Progenitor cell of endocrine pancreas (in vitro differentiated cells): Measurements from ENCODE around the gene SCOC. TPM values are rescaled to one million over a fixed set of nuclear protein-coding genes. Genes with fewer than 3 reads are reported as not detected.
A peak's percentile ranks its signal among the peaks of the same experiment; 100 is the strongest.

Source experiments
- DNase-seq: peaks from one replicate; pipeline ENCODE4 v3.0.0; 2021; ENCODE audit warnings: low spot score; ENCODE audit not compliant: unreplicated experiment
- H3K27ac Mint-ChIP-seq: 2 replicates; pipeline ENCODE4 v1.8.0; 2021; ENCODE audit warnings: mild to moderate bottlenecking, moderate library complexity, mixed read lengths
- H3K27me3 Mint-ChIP-seq: 2 replicates; pipeline ENCODE4 v1.8.0; 2021; ENCODE audit warnings: mixed read lengths
- H3K36me3 Mint-ChIP-seq: 2 replicates; pipeline ENCODE4 v1.8.0; 2022; ENCODE audit warnings: mixed read lengths; ENCODE audit not compliant: insufficient read depth
- H3K4me1 Mint-ChIP-seq: 2 replicates; pipeline ENCODE4 v1.8.0; 2021; ENCODE audit warnings: low read depth, mixed read lengths
- H3K4me3 Mint-ChIP-seq: 2 replicates; pipeline ENCODE4 v1.8.0; 2021; ENCODE audit warnings: low read depth, mild to moderate bottlenecking, moderate library complexity, mixed read lengths
- H3K9me3 Mint-ChIP-seq: 2 replicates; pipeline ENCODE4 v1.8.0; 2021; ENCODE audit warnings: low read depth, mixed read lengths
- CTCF ChIP-seq: fragments of 200-600 bp; sonication (generic); IDR thresholded peaks from one replicate; pipeline ENCODE4 v1.5.0; 2021; ENCODE audit warnings: antibody characterized with exemption, mild to moderate bottlenecking; ENCODE audit not compliant: unreplicated experiment
- total RNA-seq: library from RNA; stranded (reverse); gene quantifications from 2 replicates; pipeline ENCODE4 v1.2.1, GENCODE V29; 2021

SCOC gene
- total RNA-seq, 1 donor from 2014 or later = 95.6 TPM

GRCh38 chr4:140359562-140360427 lies 13.7 kb upstream of the SCOC start:
- no peak overlapping the region for H3K4me3 Mint-ChIP-seq
- no peaks in the 10 kb centered on the region for H3K36me3 Mint-ChIP-seq
- DNase-seq = peak; percentile 70
- peak overlapping the region; percentile 85 for H3K27ac Mint-ChIP-seq
- peak; percentile 87 for TF ChIP-seq CTCF
- peaks cover 16% of the 10 kb centered on the region for H3K4me1 Mint-ChIP-seq
- H3K9me3 Mint-ChIP-seq = no peaks in the 10 kb centered on the region
- no peaks in the 10 kb centered on the region for H3K27me3 Mint-ChIP-seq

DNA sequence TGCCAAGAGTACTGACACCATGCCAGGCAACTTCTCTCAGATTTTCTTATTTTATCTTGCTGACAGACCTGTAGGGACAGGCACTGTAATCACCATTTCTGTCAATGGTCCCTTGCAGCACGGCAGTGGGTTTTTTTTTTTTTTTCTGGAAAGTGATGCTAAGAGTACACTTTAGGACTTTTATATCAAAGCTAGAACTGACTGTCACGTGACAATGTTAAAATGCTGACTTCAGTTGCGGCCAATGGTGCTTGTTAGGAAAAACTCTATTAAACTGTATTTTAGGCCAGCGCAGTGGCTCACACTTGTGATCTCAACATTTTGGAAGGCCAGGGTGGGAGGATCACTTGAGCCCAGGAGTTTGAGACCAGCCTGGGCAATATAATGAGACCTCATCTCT lies 12.3 kb upstream of the SCOC start:
- no peak for TF ChIP-seq CTCF
- no peak for DNase-seq
- H3K4me3 Mint-ChIP-seq = no peak overlapping the region
- no peak overlapping the region for H3K27ac Mint-ChIP-seq
- no peaks in the 10 kb centered on the region for H3K9me3 Mint-ChIP-seq
- no peaks in the 10 kb centered on the region for H3K27me3 Mint-ChIP-seq
- peaks cover 16% of the 10 kb centered on the region for H3K4me1 Mint-ChIP-seq
- H3K36me3 Mint-ChIP-seq = no peaks in the 10 kb centered on the region

DNA sequence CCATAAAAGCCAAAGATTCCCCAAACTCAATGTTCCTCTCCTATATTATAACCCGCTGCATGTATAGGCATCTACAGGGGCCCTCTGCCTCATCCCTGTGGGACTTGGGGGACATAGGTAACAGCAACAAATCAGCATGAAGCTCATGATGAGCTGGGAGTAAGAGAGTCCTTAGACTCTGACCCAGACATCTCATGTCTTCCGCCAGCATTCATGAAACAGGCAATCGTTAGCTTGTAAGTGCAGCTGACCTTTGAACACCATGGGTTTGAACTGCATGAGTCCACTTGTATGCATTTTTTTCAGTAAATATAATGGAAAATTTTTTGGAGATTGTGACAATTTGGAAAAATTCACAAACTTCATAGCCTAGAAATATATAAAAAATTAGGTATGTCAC lies 10.4 kb upstream of the SCOC start:
- TF ChIP-seq CTCF = no peak
- no peak overlapping the region for H3K27ac Mint-ChIP-seq
- H3K36me3 Mint-ChIP-seq = peaks cover 1% of the 10 kb centered on the region
- no peaks in the 10 kb centered on the region for H3K27me3 Mint-ChIP-seq
- DNase-seq = no peak
- H3K9me3 Mint-ChIP-seq = no peaks in the 10 kb centered on the region
- H3K4me3 Mint-ChIP-seq = no peak overlapping the region
- H3K4me1 Mint-ChIP-seq = peaks cover 9% of the 10 kb centered on the region

GRCh38 chr4:140363558-140363957 lies 9.9 kb upstream of the SCOC start:
- no peaks in the 10 kb centered on the region for H3K9me3 Mint-ChIP-seq
- H3K4me3 Mint-ChIP-seq = no peak overlapping the region
- no peaks in the 10 kb centered on the region for H3K27me3 Mint-ChIP-seq
- no peak for TF ChIP-seq CTCF
- DNase-seq = no peak
- peaks cover 1% of the 10 kb centered on the region for H3K36me3 Mint-ChIP-seq
- H3K27ac Mint-ChIP-seq = no peak overlapping the region
- H3K4me1 Mint-ChIP-seq = peaks cover 5% of the 10 kb centered on the region

GRCh38 chr4:140367738-140368137 lies 5.7 kb upstream of the SCOC start:
- Mint-ChIP-seq H3K9me3 (no peaks in the 10 kb centered on the region), H3K27me3 (no peaks in the 10 kb centered on the region), H3K4me1 (peaks cover 6% of the 10 kb centered on the region), H3K27ac (peak overlapping the region; percentile 41), H3K4me3 (no peak overlapping the region), H3K36me3 (peaks cover 6% of the 10 kb centered on the region)
- no peak for TF ChIP-seq CTCF
- DNase-seq = no peak
